Liver (tissue), 3 donors: ENCODE results near the gene IL21R.

Experiments used
- RAD21 ChIP-seq, 2 donors: IDR thresholded peaks; 2 replicates each; pipeline ENCODE4 v1.6.1; 2016; ENCODE audit warnings: antibody characterized with exemption in 2 of 2, mild to moderate bottlenecking in 2 of 2
- TAF1 ChIP-seq: conservative IDR thresholded peaks from 2 replicates; pipeline ENCODE4 v1.6.1; 2016; ENCODE audit warnings: antibody characterized with exemption, mild to moderate bottlenecking
- TF ChIP-seq, protein P1 (sequence below): IDR thresholded peaks from 2 replicates; pipeline ENCODE4 v1.6.1; 2016; ENCODE audit warnings: antibody characterized with exemption, mild to moderate bottlenecking
- TF ChIP-seq, protein P2 (sequence below): fragments of 150-350 bp; IDR thresholded peaks from 2 replicates; pipeline ENCODE4 v1.5.1; 2017; ENCODE audit warnings: improper control_type of control experiment, low read depth, low read length; ENCODE audit not compliant: missing input control
- TF ChIP-seq, protein P3 (sequence below): IDR thresholded peaks from 2 replicates; pipeline ENCODE4 v1.6.1; 2016; ENCODE audit warnings: antibody characterized with exemption
- TF ChIP-seq, protein P4 (sequence below): IDR thresholded peaks from 2 replicates; pipeline ENCODE4 v1.6.1; 2016; ENCODE audit warnings: antibody characterized with exemption
- donor health status: healthy.
- donor health status: healthy.

DNA sequence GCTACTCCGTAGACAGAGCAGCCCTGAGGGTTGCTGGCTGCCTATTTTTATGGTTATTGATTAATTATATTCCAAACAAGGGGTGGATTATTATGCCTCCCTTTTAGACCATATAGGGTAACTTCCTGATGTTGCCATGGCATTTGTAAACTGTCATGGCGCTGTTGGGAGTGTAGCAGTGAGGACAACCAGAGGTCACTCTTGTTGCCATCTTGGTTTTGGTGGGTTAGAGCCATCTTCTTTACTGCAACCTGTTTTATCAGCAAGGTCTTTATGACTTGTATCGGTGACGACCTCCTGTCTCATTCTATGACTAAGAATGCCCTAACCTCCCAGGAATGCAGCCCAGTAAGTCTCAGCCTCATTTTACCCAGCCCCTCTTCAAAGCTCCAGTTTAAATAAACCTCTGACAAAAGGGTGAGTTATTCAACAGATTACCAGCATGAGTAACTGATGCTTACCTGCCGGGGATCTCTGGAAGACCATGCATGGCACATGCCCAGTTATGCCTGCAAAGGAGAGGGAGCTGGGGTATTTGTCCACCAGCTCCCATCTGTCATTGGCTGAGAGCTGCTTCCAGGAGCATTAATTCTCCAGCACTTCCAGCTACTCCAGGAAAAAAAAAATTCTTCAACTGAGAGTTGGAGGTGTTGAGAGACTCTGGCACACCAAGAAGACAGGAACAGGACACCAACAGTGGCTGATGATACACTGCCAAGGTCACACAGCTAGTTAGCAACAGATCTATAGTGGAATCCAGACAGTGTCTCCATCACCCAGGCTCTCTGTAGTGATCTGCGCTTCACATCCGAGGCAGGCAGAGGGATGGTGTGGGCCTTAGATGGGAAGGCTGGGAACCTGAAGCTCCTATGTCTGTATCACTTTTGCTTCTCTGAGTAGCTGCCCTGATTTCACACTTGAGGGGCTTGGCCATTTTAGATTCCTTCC lies 36.6 kb upstream of the IL21R start:
- TF ChIP-seq, protein P1, sequence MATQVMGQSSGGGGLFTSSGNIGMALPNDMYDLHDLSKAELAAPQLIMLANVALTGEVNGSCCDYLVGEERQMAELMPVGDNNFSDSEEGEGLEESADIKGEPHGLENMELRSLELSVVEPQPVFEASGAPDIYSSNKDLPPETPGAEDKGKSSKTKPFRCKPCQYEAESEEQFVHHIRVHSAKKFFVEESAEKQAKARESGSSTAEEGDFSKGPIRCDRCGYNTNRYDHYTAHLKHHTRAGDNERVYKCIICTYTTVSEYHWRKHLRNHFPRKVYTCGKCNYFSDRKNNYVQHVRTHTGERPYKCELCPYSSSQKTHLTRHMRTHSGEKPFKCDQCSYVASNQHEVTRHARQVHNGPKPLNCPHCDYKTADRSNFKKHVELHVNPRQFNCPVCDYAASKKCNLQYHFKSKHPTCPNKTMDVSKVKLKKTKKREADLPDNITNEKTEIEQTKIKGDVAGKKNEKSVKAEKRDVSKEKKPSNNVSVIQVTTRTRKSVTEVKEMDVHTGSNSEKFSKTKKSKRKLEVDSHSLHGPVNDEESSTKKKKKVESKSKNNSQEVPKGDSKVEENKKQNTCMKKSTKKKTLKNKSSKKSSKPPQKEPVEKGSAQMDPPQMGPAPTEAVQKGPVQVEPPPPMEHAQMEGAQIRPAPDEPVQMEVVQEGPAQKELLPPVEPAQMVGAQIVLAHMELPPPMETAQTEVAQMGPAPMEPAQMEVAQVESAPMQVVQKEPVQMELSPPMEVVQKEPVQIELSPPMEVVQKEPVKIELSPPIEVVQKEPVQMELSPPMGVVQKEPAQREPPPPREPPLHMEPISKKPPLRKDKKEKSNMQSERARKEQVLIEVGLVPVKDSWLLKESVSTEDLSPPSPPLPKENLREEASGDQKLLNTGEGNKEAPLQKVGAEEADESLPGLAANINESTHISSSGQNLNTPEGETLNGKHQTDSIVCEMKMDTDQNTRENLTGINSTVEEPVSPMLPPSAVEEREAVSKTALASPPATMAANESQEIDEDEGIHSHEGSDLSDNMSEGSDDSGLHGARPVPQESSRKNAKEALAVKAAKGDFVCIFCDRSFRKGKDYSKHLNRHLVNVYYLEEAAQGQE = no peak
- TF ChIP-seq, protein P2, sequence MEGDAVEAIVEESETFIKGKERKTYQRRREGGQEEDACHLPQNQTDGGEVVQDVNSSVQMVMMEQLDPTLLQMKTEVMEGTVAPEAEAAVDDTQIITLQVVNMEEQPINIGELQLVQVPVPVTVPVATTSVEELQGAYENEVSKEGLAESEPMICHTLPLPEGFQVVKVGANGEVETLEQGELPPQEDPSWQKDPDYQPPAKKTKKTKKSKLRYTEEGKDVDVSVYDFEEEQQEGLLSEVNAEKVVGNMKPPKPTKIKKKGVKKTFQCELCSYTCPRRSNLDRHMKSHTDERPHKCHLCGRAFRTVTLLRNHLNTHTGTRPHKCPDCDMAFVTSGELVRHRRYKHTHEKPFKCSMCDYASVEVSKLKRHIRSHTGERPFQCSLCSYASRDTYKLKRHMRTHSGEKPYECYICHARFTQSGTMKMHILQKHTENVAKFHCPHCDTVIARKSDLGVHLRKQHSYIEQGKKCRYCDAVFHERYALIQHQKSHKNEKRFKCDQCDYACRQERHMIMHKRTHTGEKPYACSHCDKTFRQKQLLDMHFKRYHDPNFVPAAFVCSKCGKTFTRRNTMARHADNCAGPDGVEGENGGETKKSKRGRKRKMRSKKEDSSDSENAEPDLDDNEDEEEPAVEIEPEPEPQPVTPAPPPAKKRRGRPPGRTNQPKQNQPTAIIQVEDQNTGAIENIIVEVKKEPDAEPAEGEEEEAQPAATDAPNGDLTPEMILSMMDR = no peak
- TF ChIP-seq, protein P3, sequence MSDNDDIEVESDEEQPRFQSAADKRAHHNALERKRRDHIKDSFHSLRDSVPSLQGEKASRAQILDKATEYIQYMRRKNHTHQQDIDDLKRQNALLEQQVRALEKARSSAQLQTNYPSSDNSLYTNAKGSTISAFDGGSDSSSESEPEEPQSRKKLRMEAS = no peak
- TF ChIP-seq, protein P4, sequence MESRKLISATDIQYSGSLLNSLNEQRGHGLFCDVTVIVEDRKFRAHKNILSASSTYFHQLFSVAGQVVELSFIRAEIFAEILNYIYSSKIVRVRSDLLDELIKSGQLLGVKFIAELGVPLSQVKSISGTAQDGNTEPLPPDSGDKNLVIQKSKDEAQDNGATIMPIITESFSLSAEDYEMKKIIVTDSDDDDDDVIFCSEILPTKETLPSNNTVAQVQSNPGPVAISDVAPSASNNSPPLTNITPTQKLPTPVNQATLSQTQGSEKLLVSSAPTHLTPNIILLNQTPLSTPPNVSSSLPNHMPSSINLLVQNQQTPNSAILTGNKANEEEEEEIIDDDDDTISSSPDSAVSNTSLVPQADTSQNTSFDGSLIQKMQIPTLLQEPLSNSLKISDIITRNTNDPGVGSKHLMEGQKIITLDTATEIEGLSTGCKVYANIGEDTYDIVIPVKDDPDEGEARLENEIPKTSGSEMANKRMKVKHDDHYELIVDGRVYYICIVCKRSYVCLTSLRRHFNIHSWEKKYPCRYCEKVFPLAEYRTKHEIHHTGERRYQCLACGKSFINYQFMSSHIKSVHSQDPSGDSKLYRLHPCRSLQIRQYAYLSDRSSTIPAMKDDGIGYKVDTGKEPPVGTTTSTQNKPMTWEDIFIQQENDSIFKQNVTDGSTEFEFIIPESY = no peak
- TF ChIP-seq TAF1 (no peak), RAD21 (IDR thresholded peaks at IDR 0.05) (no peak)
